HepG2 (cell line): ENCODE results near the gene CASZ1. TPM values are rescaled to one million over a fixed set of nuclear protein-coding genes. Genes with fewer than 3 reads are reported as not detected.

Experiments used
- ATAC-seq: fragments of 200-7000 bp; cut with Tn5 transposase; 3 replicates; pipeline ENCODE4 v1.9.1; 2020; ENCODE audit warnings: mild to moderate bottlenecking, moderate library complexity
- BruUV-seq: library from RNA; stranded (reverse); fragments of 400-500 nt; replicated peaks from 2 replicates; lab custom pipeline; 2021; lab: Mats Ljungman, UMichigan
- CTCF ChIA-PET: fragments of 300-600 bp; formaldehyde crosslinking; extraction: SDS; loops from one replicate; lab custom pipeline; 2021; ENCODE audit warnings: low total read pairs, inconsistent platforms, low intra/inter-chr PET ratio; lab: Yijun Ruan, JAX
- POLR2A ChIA-PET: fragments of 350-600 bp; sonication (Branson Sonifier 250); formaldehyde crosslinking; loops from one replicate; lab custom pipeline; 2020; ENCODE audit warnings: antibody characterized with exemption, inconsistent platforms; lab: Yijun Ruan, JAX
- DNase-seq: peaks from one replicate; pipeline ENCODE4 v3.0.0-alpha.2; 2015; ENCODE audit warnings: low spot score
- FAIRE-seq: peaks from 3 replicates; lab custom pipeline; 2011; peaks lifted over from hg19 to GRCh38; lab: Jason Lieb, UNC
- H2AFZ ChIP-seq: one replicate; pipeline ENCODE4 v1.6.1; 2011; ENCODE audit warnings: low read length, inconsistent platforms
- H3K27ac ChIP-seq: fragments of 300-600 bp; 3 replicates; pipeline ENCODE4 v1.8.0; 2011; ENCODE audit warnings: mixed run types, mild to moderate bottlenecking, mixed read lengths, low read length, inconsistent platforms; ENCODE audit not compliant: insufficient read depth; ENCODE audit errors: extremely low read length
- H3K27me3 ChIP-seq, 2 experiments: fragments of 200-600 bp in 1 of 2; 2 replicates in 1 of 2; 3 replicates in 1 of 2; pipeline versions ENCODE4 v1.6.0 to v1.8.0; 2011; ENCODE audit warnings: low read length in 2 of 2, mild to moderate bottlenecking in 2 of 2, moderate library complexity in 2 of 2, inconsistent platforms in 1 of 2; ENCODE audit not compliant: insufficient read depth in 2 of 2, control insufficient read depth in 1 of 2
- H3K36me3 ChIP-seq, 2 experiments: fragments of 200-600 bp in 1 of 2; replicated peaks in 1 of 2; 2 replicates in 1 of 2; 3 replicates in 1 of 2; pipeline versions ENCODE4 v1.5.1 to v1.8.0; 2011; ENCODE audit warnings: low read length in 2 of 2, inconsistent platforms in 1 of 2; ENCODE audit not compliant: insufficient read depth in 2 of 2, control insufficient read depth in 1 of 2
- H3K4me1 ChIP-seq: 2 replicates; pipeline ENCODE4 v1.5.1; 2012; ENCODE audit warnings: low read length, inconsistent platforms; ENCODE audit not compliant: insufficient read depth
- H3K4me2 ChIP-seq: 2 replicates; pipeline ENCODE4 v1.6.0; 2011; ENCODE audit warnings: low read depth, low read length, inconsistent platforms
- H3K4me3 ChIP-seq, 3 experiments: fragments of 200-600 bp in 1 of 3; sonication (generic), shearing (Covaris generic) in 1 of 3; replicated peaks in 1 of 3; 2 replicates each; pipeline ENCODE4 v1.5.1; 2011 to 2016; ENCODE audit warnings: low read length in 3 of 3, inconsistent platforms in 2 of 3, low read depth in 2 of 3, mild to moderate bottlenecking in 2 of 3, control low read depth in 1 of 3, mixed read lengths in 1 of 3; ENCODE audit not compliant: insufficient read depth in 1 of 3
- H3K79me2 ChIP-seq: one replicate; pipeline ENCODE4 v1.6.1; 2011; ENCODE audit warnings: low read length, inconsistent platforms; ENCODE audit not compliant: insufficient read depth
- H3K9ac ChIP-seq: 2 replicates; pipeline ENCODE4 v1.6.0; 2011; ENCODE audit warnings: mild to moderate bottlenecking, low read depth, low read length, inconsistent platforms; ENCODE audit not compliant: insufficient read depth
- H3K9me3 ChIP-seq: 2 replicates; pipeline ENCODE4 v1.5.1; 2012; ENCODE audit warnings: mild to moderate bottlenecking, low read length
- H4K20me1 ChIP-seq: 2 replicates; pipeline ENCODE4 v1.6.0; 2011; ENCODE audit warnings: inconsistent platforms, mild to moderate bottlenecking, low read length, moderate library complexity; ENCODE audit not compliant: insufficient read depth
- ERF ChIP-seq: IDR thresholded peaks from 2 replicates; pipeline ENCODE4 v1.6.1; 2018; ENCODE audit warnings: missing biosample characterization, missing genetic modification reagents
- ESRRA ChIP-seq: sonication (generic); formaldehyde crosslinking; IDR thresholded peaks from 2 replicates; pipeline ENCODE4 v1.5.1; 2020; ENCODE audit warnings: mild to moderate bottlenecking, low read depth, missing genetic modification reagents
- SRSF4 ChIP-seq: fragments of 200-400 bp; formaldehyde crosslinking; IDR thresholded peaks from one replicate; pipeline ENCODE4 v1.6.1; 2018; ENCODE audit warnings: mild to moderate bottlenecking, low read depth, low read length, moderate library complexity; ENCODE audit not compliant: poor library complexity, severe bottlenecking
- ZBTB3 ChIP-seq: sonication (generic); formaldehyde crosslinking; IDR thresholded peaks from 2 replicates; pipeline ENCODE4 v1.4.0; 2020; ENCODE audit warnings: low read depth, mild to moderate bottlenecking, moderate library complexity, missing genetic modification reagents, borderline replicate concordance
- ZNF205 ChIP-seq: IDR thresholded peaks from 2 replicates; pipeline ENCODE4 v1.6.1; 2018; ENCODE audit warnings: missing biosample characterization, missing genetic modification reagents
- ZNF430 ChIP-seq: sonication (generic); formaldehyde crosslinking; IDR thresholded peaks from 2 replicates; pipeline ENCODE4 v1.9.0; 2021; ENCODE audit warnings: mild to moderate bottlenecking, missing genetic modification reagents
- ZNF432 ChIP-seq: sonication (generic); formaldehyde crosslinking; IDR thresholded peaks from 2 replicates; pipeline ENCODE4 v1.5.0; 2020; ENCODE audit warnings: missing genetic modification reagents, mild to moderate bottlenecking, borderline replicate concordance
- ZNF768 ChIP-seq: sonication (generic); formaldehyde crosslinking; IDR thresholded peaks from 2 replicates; pipeline ENCODE4 v1.4.0; 2020; ENCODE audit warnings: missing genetic modification reagents
- WGBS: methylation state at CpG from one replicate; pipeline ENCODE4 v1.1.6; 2017; ENCODE audit warnings: low lambda C conversion rate; 5-methylcytosine and 5-hydroxymethylcytosine counted together
- in situ Hi-C: cut with HindIII; loops from 2 replicates; pipeline ENCODE4 v1.10.0; 2017; ENCODE audit warnings: low pct_unique_long_range_greater_than_20kb; ENCODE audit not compliant: extremely low pct_ligation_motif_present
- intact Hi-C: fragments of 100-400 bp; cut with micrococcal nuclease; formaldehyde crosslinking; loops from one replicate; pipeline ENCODE4 v1.10.0; 2022; ENCODE audit not compliant: unreplicated experiment
- polyA plus RNA-seq, 8 experiments: library from polyadenylated mRNA; depleted of rRNA in 3 of 8; stranded (reverse) in 7 of 8; unstranded in 1 of 8; fragments of >200 nt; fragmentation: Illumina TruSeq in 4 of 8; extraction: Trizol in 4 of 8; gene quantifications; 2 replicates each; pipeline versions ENCODE4 v1.2.1 to v1.2.3, GENCODE V29; 2011 to 2016; ENCODE audit warnings: low read depth in 4 of 8, missing spikeins in 1 of 8, mixed read lengths in 1 of 8; ENCODE audit not compliant: insufficient read depth in 1 of 8
- total RNA-seq, 5 experiments: library from RNA; depleted of rRNA; stranded (reverse); fragments of >200 nt; fragmentation: Illumina TruSeq; extraction: Trizol; gene quantifications; 2 replicates each; pipeline ENCODE4 v1.2.3, GENCODE V29; 2016; ENCODE audit warnings: low read depth in 1 of 5

Gene CASZ1
- total and polyA plus RNA-seq, 2 of the 13 experiments (the other 11 are each of a cell fraction or from before 2014, with no cell fraction given), result 1.9 to 3.7 TPM

GRCh38 chr1:10830961-10831668 is 34.7 kb upstream of the CASZ1 start:
- ChIA-PET POLR2A (no interaction called here), CTCF (no interaction called here)
- H3K27me3 ChIP-seq, result peaks cover 6 to 35% of the 10 kb centered on the region in 2 experiments
- no peak overlapping the region for H3K4me3 ChIP-seq
- peaks cover 17% of the 10 kb centered on the region; the same call in 1 of the 2 replicates for H3K4me1 ChIP-seq
- H4K20me1 ChIP-seq, result 0 out of 2 replicates have a peak, but pooled peaks cover 3% of the 10 kb centered on the region
- DNase-seq (no peak), FAIRE-seq (no peak), ATAC-seq (no peak)
- TF ChIP-seq ZNF432 (CRISPR knock-in tag), result no peak
- TF ChIP-seq SRSF4, result no peak
- TF ChIP-seq ZNF205 (CRISPR knock-in tag), result no peak
- no peak for TF ChIP-seq ZNF430 (CRISPR knock-in tag)
- no peak for TF ChIP-seq ESRRA
- TF ChIP-seq ERF (CRISPR knock-in tag), result no peak
- peak; percentile 97 for TF ChIP-seq ZNF768 (CRISPR knock-in tag)
- TF ChIP-seq ZBTB3 (CRISPR knock-in tag), result no peak
- in situ Hi-C loops (no loop called here), intact Hi-C loops (no loop called here)
- no peak overlapping the region for H3K27ac ChIP-seq
- WGBS, result 39% methylated on average over 2 of the region's 10 CpGs
- no TSS peak for BruUV-seq
- no peak overlapping the region for H2AFZ ChIP-seq
- H3K36me3 ChIP-seq, result no peaks in the 10 kb centered on the region
- no peaks in the 10 kb centered on the region for H3K9me3 ChIP-seq
- H3K9ac ChIP-seq, result no peak overlapping the region
- no peak overlapping the region for H3K4me2 ChIP-seq
- no peaks in the 10 kb centered on the region for H3K79me2 ChIP-seq
